Measurements from ENCODE around the gene MIER1.
"Not testable (repeated sequence)": the region's sequence is repeated elsewhere in the genome, so short reads cannot be mapped to it uniquely, and the experiment has no call there.

The MIER1 gene

DNA sequence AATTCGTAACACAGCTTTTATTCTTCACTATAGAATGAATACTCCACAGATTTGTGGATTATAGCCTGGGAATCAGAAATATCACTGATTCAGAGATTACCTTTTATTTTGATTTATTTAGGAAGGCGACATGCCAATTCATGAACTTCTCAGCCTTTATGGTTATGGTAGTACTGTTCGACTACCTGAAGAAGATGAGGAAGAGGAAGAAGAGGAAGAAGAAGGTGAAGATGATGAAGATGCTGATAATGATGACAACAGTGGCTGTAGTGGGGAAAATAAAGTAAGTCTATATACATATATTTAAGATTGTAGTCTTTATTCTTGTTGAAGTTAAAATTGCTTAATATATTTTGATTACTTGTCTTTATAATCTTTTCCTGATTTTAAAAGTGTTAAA is 33.1 kb downstream of the MIER1 start:
- peaks cover 85% of the 10 kb centered on the region for H3K36me3 Mint-ChIP-seq (ENCODE audit: low read depth)
- H3K27me3 Mint-ChIP-seq, result no peaks in the 10 kb centered on the region

DNA sequence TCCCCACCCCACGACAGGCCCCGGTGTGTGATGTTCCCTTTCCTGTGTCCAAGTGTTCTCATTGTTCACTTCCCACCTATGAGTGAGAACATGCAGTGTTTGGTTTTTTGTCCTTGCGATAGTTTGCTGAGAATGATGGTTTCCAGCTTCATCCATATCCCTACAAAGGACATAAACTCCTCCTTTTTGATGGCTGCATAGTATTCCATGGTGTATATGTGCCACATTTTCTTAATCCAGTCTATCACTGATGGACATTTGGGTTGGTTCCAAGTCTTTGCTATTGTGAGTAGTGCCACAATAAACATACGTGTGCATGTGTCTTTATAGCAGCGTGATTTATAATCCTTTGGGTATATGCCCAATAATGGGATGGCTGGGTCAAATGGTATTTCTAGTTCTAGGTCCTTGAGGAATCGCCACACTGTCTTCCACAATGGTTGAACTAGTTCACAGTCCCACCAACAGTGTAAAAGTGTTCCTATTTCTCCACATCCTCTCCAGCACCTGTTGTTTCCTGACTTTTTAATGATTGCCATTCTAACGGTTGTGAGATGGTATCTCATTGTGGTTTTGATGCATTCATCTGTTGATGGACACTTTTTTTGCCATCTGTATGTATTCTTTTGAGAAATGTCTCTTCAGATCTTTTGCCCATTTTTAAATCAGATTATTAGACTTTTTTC is 41.5 kb downstream of the MIER1 start:
- not testable (repeated sequence) for H3K27ac Mint-ChIP-seq; H3K9me3 Mint-ChIP-seq; H3K27me3 Mint-ChIP-seq; H3K4me1 Mint-ChIP-seq (ENCODE audit: low read depth); H3K4me3 Mint-ChIP-seq
- peaks cover 84% of the 10 kb centered on the region for H3K36me3 Mint-ChIP-seq (ENCODE audit: low read depth)

More for the DNA sequence above, 33.1 kb downstream of the MIER1 start:
- Mint-ChIP-seq H3K9me3 (no peaks in the 10 kb centered on the region), H3K27ac (peak overlapping the region; percentile 46), H3K4me3 (no peak overlapping the region), H3K4me1 (ENCODE audit: low read depth) (peaks cover 31% of the 10 kb centered on the region)

DNA sequence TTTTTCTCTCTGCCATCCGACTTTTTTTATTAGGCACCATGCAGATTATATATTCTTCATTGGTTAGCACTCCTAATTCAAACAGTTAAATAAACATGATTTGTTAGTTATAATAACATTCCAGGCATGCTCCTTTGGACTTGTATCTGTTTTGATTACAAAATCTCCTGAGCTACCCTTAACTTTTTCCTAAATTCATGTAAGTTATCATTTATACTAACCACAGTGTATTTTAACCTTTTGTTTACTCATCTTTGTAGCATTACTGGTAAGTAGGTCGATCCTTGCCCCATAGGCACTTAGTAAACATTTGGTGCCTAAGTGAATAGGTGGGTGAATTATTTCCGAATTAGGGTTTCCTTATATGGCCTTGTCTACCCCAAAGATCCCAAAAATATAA is 43.8 kb downstream of the MIER1 start:
- H3K9me3 Mint-ChIP-seq, result peaks cover 6% of the 10 kb centered on the region
- H3K27me3 Mint-ChIP-seq, result no peaks in the 10 kb centered on the region
- H3K36me3 Mint-ChIP-seq (ENCODE audit: low read depth), result peaks cover 79% of the 10 kb centered on the region
- no peak overlapping the region for H3K4me3 Mint-ChIP-seq
- peaks cover 8% of the 10 kb centered on the region for H3K4me1 Mint-ChIP-seq (ENCODE audit: low read depth)
- H3K27ac Mint-ChIP-seq, result no peak overlapping the region

DNA sequence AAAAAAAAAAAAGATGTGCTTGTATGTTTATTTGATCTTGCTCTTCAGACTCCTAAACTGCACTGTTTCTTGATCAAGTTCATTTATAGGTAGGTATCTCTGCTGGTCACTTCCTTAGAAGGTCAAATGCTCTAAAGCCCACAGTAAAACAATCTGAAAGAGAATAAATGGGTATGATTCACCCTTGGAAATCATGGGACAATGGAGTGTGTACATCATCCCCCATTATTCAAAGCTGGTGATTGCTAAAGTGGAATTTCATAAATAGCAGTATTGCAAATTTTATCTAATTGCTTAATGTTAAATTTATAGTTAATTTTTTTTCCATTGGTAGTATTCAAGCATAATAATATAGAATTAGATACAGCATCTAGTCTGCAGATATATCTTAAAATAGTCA is 53.4 kb downstream of the MIER1 start:
- no peak overlapping the region for H3K27ac Mint-ChIP-seq
- no peaks in the 10 kb centered on the region for H3K9me3 Mint-ChIP-seq
- H3K4me3 Mint-ChIP-seq, result no peak overlapping the region
- no peaks in the 10 kb centered on the region for H3K27me3 Mint-ChIP-seq
- peaks cover 26% of the 10 kb centered on the region for H3K4me1 Mint-ChIP-seq (ENCODE audit: low read depth)
- peaks cover 70% of the 10 kb centered on the region for H3K36me3 Mint-ChIP-seq (ENCODE audit: low read depth)

DNA sequence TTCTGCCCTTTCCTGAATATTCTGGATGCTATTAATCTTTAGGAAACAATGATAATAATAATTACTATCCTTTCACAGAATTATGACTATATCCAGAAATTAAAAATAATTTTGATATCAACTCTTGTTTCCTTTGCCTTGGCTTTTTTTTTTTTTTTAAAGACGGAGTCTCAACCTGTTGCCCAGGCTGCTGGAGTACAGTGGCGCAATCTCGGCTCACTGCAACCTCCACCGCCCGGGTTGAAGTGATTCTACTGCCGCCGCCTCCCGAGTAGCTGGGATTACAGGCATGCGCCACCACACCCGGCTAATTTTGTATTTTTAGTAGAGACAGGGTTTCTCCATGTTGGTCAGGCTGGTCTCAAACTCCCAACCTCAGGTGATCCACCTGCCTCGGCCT is 54.8 kb downstream of the MIER1 start:
- H3K9me3 Mint-ChIP-seq, H3K4me3 Mint-ChIP-seq, H3K27me3 Mint-ChIP-seq, H3K27ac Mint-ChIP-seq: not testable (repeated sequence)
- Mint-ChIP-seq H3K4me1 (ENCODE audit: low read depth) (peaks cover 36% of the 10 kb centered on the region), H3K36me3 (ENCODE audit: low read depth) (peaks cover 74% of the 10 kb centered on the region)

DNA sequence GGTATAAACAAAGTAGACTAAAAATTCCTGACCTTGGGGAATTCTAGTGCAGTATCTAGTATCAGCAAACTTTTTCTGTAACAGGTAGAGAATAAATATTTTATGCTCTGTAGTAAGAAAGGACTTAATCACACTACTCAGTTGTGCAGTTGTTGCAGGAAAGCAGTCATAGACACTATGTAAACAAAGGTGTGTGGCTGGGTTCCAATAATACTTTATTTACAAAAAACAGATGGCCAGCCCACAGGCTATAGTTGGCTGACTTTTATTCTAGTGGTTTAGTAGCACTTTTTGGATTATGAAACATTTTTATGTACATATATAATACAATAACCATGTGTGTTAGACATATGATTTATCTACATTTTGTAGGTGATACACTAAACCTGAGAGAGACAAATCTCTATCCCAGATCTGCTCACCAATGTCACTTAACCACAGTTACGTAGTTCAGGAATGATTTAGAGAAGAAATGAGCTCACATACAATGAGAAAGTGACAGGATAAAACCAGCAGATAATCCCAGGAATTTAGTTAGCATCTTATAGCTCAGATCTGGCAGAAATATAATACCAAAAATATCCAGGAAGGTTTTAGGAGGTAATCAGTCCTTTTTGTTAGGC is 56.1 kb downstream of the MIER1 start:
- Mint-ChIP-seq H3K4me1 (ENCODE audit: low read depth) (peaks cover 44% of the 10 kb centered on the region), H3K27me3 (no peaks in the 10 kb centered on the region), H3K27ac (peak overlapping the region; percentile 61), H3K36me3 (ENCODE audit: low read depth) (peaks cover 70% of the 10 kb centered on the region), H3K4me3 (peak overlapping the region; percentile 64), H3K9me3 (no peaks in the 10 kb centered on the region)

DNA sequence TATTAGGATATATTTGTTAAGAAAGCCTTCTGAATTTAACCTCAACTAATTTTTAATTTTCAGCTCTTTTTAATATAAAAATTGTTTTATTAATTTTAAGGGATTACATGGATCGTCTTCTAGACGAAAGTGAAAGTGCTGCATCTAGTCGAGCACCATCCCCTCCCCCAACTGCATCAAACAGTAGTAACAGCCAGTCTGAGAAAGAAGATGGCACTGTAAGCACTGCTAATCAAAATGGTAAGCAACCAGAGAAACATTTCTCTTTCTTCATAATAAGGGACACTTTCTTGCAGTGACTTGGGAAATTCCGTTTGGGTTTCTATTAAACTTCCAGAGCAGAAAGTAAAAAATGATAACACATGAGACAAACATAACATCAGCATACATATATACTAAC is 56.9 kb downstream of the MIER1 start:
- Mint-ChIP-seq H3K36me3 (ENCODE audit: low read depth) (peaks cover 69% of the 10 kb centered on the region), H3K9me3 (no peaks in the 10 kb centered on the region), H3K4me1 (ENCODE audit: low read depth) (peaks cover 44% of the 10 kb centered on the region), H3K27me3 (no peaks in the 10 kb centered on the region), H3K4me3 (peak overlapping the region; percentile 64), H3K27ac (peak overlapping the region; percentile 61)

DNA sequence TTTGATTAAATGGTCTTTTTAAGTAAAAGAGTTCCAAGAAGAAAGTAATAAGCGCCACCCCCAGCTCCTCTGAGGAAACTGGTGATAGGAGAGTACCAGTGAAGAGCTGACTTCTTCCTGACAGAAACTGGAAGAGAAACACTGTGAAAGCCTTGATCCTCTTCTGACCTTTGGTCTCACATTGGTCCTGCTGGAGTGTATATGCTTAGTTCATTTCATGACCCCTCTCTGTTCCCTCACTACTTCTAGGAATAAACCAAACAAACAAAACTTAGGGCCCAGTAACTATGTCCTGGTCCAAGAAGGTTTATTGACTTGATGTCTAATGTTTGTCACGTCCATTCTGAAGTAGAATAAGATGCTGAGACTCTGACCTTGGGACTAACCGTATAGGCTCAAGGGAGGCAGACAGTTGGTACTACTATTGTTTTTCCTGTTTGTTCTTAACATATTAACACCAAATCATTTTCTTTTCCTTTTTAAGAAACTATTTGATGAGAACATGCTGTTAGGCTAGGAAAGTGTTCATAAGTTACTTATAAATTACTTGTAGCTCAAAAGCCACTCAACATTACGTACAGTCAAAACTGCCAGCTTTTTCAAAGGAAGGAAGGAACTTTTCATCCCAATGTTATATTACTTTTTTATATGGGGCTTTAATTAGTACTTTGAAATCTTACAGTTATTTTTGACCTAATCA is 57.9 kb downstream of the MIER1 start:
- Mint-ChIP-seq H3K4me3 (no peak overlapping the region), H3K27ac (no peak overlapping the region), H3K9me3 (no peaks in the 10 kb centered on the region), H3K4me1 (ENCODE audit: low read depth) (peaks cover 44% of the 10 kb centered on the region), H3K36me3 (ENCODE audit: low read depth) (peaks cover 70% of the 10 kb centered on the region), H3K27me3 (no peaks in the 10 kb centered on the region)

DNA sequence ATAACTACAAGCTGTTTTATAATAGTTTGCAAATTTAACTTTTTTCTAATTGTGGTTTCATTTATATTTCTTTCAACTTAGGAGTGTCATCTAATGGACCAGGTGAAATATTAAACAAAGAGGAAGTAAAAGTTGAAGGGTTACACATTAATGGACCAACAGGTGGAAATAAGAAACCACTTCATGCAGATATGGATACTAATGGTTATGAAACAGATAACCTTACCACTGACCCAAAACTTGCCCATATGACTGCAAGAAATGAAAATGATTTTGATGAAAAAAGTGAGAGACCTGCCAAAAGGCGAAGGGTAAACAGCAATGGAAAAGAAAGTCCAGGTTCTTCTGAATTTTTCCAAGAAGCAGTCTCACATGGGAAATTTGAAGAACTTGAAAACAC is 59.7 kb downstream of the MIER1 start:
- H3K9me3 Mint-ChIP-seq, result no peaks in the 10 kb centered on the region

DNA sequence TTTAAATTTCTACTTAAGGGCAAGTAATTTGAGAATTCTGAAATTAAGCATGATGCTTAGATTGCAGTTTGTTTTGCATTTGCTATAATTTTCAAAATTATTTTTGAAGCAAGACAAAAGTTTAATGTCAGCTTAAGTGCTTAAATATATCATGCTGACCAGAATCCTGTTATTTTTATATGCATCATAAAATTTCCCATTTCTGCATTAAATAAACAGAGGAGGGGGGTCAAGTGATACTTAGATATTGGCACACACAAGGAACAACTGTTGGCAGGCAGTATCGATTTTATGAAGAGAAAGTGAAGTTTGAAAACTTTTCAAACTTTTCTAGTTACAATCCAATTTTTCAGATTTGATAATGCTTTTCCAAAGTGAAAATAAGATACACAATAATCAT is 61.0 kb downstream of the MIER1 start:
- Mint-ChIP-seq H3K36me3 (ENCODE audit: low read depth) (peaks cover 77% of the 10 kb centered on the region), H3K4me1 (ENCODE audit: low read depth) (peaks cover 39% of the 10 kb centered on the region), H3K4me3 (no peak overlapping the region), H3K9me3 (no peaks in the 10 kb centered on the region), H3K27ac (no peak overlapping the region), H3K27me3 (no peaks in the 10 kb centered on the region)

More for the DNA sequence above, 59.7 kb downstream of the MIER1 start:
- Mint-ChIP-seq H3K36me3 (ENCODE audit: low read depth) (peaks cover 70% of the 10 kb centered on the region), H3K27me3 (no peaks in the 10 kb centered on the region), H3K4me3 (peak overlapping the region; percentile 4), H3K27ac (peak overlapping the region; percentile 53), H3K4me1 (ENCODE audit: low read depth) (peaks cover 44% of the 10 kb centered on the region)

DNA sequence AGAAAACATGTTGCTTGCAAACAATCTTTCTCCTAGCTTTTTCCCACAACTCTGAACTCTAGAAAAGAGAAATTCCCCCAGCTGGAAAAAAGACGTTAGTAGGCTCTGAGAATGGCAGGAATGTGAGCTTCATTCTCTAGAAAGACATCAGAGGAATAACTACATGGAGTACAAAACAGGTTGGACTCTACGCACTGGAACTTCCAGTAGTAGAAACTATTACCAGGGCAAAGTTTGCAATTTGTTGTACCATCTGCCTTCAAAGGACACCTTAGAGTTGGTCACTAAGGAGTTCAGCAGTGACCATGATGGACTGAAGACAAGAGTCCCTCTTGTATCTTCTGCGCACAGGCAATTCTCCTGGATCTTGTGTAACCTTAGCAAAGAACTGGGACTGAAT is 68.3 kb downstream of the MIER1 start:
- Mint-ChIP-seq H3K4me1 (ENCODE audit: low read depth) (peaks cover 12% of the 10 kb centered on the region), H3K4me3 (no peak overlapping the region), H3K9me3 (no peaks in the 10 kb centered on the region), H3K27ac (no peak overlapping the region), H3K27me3 (no peaks in the 10 kb centered on the region), H3K36me3 (ENCODE audit: low read depth) (peaks cover 43% of the 10 kb centered on the region)

DNA sequence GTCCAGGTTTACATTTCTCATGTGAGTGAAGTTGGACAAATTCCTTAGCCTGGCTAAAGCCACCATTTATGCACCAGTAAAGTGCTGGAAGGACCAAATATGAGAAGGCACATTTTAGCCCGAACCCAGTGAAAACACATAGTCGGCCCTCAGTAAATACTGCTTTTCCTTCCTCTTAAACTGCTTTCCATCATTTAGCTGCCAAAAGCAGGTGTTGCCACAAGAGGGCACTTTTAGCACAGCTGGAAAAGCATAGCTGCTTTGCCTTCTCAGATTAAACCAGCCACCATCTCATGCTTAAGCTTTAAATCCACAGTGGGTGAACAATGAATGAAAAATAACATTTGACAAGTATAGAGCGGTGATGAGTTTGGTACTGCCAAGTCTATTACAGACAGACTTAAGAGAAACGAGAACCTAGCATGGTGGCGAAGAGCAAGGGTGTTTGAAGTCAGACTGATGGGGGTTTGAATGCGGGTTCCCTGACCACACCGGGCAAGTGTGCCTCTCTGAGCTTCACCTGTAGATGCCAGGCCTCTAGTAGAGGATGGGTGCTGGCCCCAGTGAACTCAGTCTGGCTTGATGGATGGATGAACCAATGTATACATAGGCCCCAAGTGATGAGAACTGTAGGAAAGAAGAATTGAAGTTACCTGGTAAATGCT is 71.4 kb downstream of the MIER1 start:
- Mint-ChIP-seq H3K4me1 (ENCODE audit: low read depth) (peaks cover 24% of the 10 kb centered on the region), H3K4me3 (no peak overlapping the region), H3K9me3 (no peaks in the 10 kb centered on the region), H3K36me3 (ENCODE audit: low read depth) (peaks cover 32% of the 10 kb centered on the region), H3K27ac (peak overlapping the region; percentile 15), H3K27me3 (no peaks in the 10 kb centered on the region)

DNA sequence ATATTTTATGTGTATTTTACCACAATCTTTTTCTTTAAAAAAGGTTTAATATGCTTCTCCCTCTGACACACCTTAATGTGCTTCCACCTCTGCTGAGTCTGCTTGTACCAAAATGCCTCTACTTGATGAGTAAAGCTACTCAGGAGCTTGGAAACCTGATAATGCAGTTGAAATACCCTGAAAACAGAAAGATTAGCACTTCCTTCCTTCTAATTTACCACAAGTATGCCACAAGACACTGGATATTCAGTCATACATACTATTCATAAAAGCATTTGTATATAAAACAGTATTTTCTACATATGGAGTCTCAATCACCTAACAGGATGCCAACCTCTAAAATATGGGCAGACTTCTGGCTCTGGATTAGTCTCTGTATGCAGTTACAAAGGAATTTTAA is 74.2 kb downstream of the MIER1 start:
- H3K9me3 Mint-ChIP-seq, result no peaks in the 10 kb centered on the region
- H3K27ac Mint-ChIP-seq, result no peak overlapping the region
- peaks cover 24% of the 10 kb centered on the region for H3K4me1 Mint-ChIP-seq (ENCODE audit: low read depth)
- peaks cover 42% of the 10 kb centered on the region for H3K36me3 Mint-ChIP-seq (ENCODE audit: low read depth)
- H3K27me3 Mint-ChIP-seq, result no peaks in the 10 kb centered on the region
- H3K4me3 Mint-ChIP-seq, result no peak overlapping the region

DNA sequence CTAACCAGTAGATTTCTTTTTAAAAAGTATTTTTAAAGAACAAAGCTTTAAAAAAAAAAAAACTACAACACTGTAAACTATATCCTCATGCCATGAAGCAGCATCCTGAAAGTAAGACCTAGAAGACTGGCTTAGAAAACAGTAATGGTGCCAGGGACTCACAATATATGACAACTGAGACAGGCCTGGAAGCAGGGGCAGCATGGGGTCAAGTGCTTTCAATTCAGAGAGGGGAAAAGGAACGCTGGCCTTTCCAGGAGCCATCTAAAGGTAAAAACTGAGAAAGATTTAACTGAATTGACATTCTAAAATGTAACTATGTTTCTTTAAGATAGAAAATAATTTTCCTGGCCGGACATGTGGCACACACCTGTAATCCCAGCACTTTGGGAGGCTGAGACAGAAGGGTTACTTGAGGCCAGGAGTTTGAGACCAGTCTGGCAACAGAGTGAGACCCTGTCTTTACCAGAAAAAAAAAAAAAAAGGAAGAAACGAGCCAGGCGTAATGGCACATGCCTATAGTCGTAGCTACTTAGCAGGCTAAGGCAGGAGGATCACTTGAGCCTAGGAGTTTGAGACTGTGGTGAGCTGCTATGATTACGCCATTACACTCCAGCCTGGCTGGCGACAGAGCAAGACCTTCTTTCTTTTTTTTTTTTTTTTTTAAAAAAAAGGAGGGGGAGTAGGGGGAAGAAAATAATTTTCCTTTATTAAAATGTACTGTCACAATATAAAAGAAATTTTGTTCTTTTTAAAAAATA is 75.0 kb downstream of the MIER1 start:
- Mint-ChIP-seq H3K4me1 (ENCODE audit: low read depth) (peaks cover 24% of the 10 kb centered on the region), H3K9me3 (no peaks in the 10 kb centered on the region), H3K36me3 (ENCODE audit: low read depth) (peaks cover 46% of the 10 kb centered on the region), H3K27me3 (no peaks in the 10 kb centered on the region), H3K4me3 (no peak overlapping the region), H3K27ac (no peak overlapping the region)

All from stimulated activated naive CD8-positive, alpha-beta T cell treated with anti-CD3 and anti-CD28 coated beads, Interleukin-15, Interleukin-2, amounts not matched to agents 100 ng/mL and 50 ng/mL, for 24 hours (primary cell).